ENCODE results near the gene TLL1.

DNA sequence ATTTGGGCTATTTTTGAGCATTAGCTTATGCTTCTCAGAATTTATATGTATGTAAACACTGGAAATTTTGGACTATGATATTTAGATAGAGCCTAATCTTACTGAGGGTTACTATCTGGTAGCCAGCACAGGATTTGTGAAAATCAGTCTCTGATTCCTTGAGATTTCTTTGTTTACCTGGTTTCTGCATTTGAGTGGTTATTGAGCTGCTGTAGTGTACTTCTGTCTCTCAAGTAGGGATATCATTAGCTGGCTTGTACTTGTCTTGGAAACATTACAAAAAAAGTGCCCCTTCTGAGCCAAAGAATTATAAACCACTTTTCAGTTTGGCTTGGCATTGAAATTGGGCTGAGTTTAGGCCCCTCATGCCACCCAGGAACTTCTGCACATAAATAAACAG lies 49.7 kb downstream of the TLL1 start:
- no peak for TF ChIP-seq POLR2A (IDR thresholded peaks at IDR 0.05)
- TF ChIP-seq, protein P1, sequence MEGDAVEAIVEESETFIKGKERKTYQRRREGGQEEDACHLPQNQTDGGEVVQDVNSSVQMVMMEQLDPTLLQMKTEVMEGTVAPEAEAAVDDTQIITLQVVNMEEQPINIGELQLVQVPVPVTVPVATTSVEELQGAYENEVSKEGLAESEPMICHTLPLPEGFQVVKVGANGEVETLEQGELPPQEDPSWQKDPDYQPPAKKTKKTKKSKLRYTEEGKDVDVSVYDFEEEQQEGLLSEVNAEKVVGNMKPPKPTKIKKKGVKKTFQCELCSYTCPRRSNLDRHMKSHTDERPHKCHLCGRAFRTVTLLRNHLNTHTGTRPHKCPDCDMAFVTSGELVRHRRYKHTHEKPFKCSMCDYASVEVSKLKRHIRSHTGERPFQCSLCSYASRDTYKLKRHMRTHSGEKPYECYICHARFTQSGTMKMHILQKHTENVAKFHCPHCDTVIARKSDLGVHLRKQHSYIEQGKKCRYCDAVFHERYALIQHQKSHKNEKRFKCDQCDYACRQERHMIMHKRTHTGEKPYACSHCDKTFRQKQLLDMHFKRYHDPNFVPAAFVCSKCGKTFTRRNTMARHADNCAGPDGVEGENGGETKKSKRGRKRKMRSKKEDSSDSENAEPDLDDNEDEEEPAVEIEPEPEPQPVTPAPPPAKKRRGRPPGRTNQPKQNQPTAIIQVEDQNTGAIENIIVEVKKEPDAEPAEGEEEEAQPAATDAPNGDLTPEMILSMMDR (IDR thresholded peaks at IDR 0.05): no peak
